Erythroblast (primary cell): Measurements from ENCODE around the gene ACBD5.
A peak's percentile ranks its signal among the peaks of the same experiment; 100 is the strongest.
"Not testable (repeated sequence)": the region's sequence is repeated elsewhere in the genome, so short reads cannot be mapped to it uniquely, and the experiment has no call there.

ENCODE experiments used
- DNase-seq, 2 experiments: peaks; one replicate each; lab custom pipeline; 2025; lab: John Stamatoyannopoulos, UW
- GATA1 ChIP-seq: IDR thresholded peaks from 2 replicates; pipeline ENCODE4 v1.6.1; 2011; ENCODE audit warnings: low read depth, mild to moderate bottlenecking, control low read depth, low read length, moderate library complexity
- POLR2A ChIP-seq: IDR thresholded peaks from 2 replicates; pipeline ENCODE4 v1.6.1; 2011; ENCODE audit warnings: mild to moderate bottlenecking, low read length

ACBD5 gene

DNA sequence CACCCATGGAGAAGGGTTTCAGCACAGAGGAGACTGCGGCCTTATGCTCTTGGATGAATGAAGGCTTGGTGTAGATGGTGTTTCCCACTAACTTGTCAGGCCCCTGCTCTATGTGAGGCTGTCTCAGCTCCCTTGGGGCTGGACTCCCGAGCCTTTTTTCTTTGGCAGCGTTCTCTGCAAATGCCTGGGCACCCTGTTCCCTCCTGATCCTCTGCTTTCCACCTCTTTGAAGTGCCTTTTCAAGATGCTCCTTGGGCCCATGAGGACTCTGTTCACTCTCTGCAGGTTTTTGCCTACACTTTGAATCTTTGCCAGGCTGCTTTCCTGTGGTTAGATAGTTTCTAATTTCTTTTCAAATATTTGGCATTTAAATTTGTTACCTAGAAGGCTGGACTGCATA is 6.8 kb upstream of the ACBD5 start:
- TF ChIP-seq GATA1, result no peak
- no peak for TF ChIP-seq POLR2A
- DNase-seq, result no peak

DNA sequence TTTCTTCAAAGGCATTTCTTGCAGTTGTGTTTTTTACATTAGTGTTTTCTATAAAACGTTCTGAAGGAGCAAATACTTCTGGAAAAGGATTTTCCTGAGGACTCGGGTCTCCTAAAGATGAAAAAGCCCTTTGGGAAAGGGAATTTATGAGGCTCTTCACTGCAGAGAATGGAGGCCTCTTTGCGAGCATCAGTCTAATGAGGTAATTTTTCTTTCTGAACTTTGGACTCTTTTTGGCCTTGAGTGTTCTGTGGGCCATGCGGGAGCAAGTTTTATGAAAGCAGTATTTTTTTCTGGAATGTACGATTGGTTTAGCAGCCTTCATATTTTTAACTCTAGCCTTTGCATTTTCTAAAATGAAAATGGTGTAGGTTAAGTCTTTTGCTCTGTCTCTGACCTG is 6.4 kb upstream of the ACBD5 start:
- TF ChIP-seq POLR2A, result no peak
- TF ChIP-seq GATA1, result no peak
- DNase-seq, result no peak

DNA sequence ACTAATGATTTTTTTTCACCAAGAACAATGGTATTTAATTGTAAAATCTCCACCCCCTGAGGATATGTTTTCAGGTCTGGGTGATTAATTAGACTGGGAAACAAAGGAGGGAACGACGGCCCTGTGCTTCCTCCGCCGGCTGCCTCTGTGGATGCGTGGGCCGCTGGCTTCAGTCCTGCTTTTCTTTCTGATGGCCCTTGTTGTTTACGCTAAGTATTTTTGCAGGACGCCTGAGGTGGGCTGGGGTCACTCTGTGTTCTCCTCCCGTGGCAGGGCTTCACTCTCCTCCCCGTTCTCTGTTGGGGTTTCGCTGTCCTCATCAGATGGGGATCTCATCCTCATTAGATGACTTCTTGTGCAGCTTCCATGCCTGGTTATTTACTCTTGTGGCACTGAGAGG is 5.2 kb upstream of the ACBD5 start:
- TF ChIP-seq POLR2A (no peak), GATA1 (no peak)
- no peak for DNase-seq

GRCh38 chr10:27244976-27245375 is 4.4 kb upstream of the ACBD5 start:
- TF ChIP-seq GATA1 (no peak), POLR2A (no peak)
- DNase-seq, result no peak

GRCh38 chr10:27242951-27243551 is 2.5 kb upstream of the ACBD5 start:
- TF ChIP-seq GATA1 (no peak), POLR2A (peak; percentile 57)
- peak; percentile 77 to 84 for DNase-seq

GRCh38 chr10:27242473-27242950 is 1.9 kb upstream of the ACBD5 start:
- DNase-seq, result no peak

DNA sequence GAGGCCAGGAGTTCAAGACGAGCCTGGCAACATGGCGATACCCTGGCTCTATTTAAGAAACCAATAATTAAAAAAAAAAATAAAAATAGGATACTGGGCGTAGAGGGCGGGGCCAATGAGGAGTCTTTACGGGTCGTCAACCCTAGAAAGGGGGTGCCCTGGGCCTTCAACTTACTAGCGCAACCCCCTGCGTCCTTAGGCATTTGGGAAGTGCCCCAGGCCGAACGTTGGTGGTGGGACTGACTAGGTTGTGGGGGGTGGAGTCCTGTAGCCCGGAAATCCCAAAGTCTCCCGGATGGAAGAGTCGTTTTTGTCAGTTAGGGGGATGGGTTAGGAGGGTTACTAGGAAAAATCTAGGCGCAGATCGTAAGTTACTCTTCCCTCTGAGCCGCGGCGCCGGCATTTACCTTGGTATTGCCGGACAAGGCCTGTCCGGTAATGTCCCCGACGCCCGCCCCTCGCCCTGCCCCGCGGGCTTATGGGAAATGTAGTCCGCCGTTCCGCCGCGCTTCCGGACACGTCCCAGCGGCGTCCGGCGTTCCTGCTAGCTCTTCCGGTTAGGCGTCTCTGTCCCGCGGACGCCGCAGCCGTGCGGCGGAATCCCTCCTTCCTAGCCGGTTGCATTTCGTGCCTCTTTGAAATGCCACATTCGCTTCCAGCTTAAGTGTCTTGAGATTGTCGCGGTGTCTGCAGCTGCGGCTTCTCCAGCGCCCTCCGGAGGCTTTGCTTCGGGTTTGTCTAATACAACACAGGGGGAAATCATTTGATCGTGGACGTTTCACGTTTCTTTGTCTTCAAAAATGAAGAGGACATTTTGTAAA is 1.3 kb upstream of the ACBD5 start:
- TF ChIP-seq POLR2A (peak; percentile 92), GATA1 (no peak)
- DNase-seq, result peak; percentile 95 to 97

More at GRCh38 chr10:27242473-27242950, 1.9 kb upstream of the ACBD5 start:
- TF ChIP-seq GATA1 (no peak), POLR2A (no peak)

DNA sequence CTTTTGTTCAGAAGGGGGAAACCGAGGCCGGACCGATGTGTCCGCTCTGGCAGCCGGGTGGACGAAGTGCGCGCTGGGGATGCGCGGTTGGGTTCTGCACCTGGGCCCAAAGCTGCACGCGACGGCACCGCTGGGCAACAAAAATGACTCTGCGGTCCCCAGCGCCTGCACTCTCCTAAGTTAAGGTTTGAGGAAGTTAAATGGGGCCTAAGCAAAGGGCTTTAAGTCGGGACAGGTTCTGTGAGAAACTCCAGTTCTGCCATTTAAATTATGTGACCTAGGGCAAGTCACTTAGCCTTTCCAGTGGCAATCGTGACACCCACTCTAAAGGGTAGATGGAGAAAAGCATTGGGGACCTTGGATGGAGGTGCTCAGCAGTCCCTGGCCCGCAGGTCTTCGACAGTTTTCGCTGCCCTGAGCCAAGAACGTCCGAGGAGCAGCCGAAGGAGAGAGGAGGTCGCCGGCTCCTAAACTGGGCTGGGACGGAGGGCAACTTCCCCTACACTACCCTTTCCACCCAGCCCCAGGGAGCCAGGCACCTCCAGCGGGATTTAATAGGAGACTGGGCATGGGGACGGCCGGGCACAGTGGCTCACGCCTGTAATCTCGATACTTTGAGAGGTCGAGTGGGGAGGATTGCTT is 534 bp upstream of the ACBD5 start:
- TF ChIP-seq POLR2A (no peak), GATA1 (no peak)
- DNase-seq, result peak; percentile 66 to 72

GRCh38 chr10:27237531-27237930 is 3.1 kb downstream of the ACBD5 start:
- not testable (repeated sequence) for DNase-seq

DNA sequence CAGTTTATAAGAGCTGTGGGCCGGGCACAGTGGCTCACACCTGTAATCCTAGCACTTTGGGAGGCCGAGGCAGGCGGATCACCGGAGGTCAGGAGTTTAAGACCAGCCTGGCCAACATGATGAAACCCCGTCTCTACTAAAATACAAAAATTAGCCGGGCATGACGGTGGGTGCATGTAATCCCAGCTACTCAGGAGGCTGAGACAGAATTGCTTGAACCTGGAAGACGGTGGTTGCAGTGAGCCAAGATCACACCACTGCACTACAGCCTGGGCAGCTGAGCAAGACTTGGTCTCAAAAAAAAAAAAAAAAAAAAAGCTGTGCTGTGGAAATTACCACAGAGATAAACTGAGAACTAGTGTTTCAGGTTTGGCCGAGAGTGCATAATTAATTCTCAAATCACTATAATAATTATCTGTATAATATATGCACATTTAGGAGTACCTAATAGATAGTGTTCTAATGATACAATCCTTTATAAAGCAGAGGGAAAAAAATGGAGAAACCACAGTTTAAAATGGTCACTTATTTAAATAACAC is 3.9 kb downstream of the ACBD5 start:
- not testable (repeated sequence) for DNase-seq

- DNase-seq, result no peak
- no peak for TF ChIP-seq GATA1
- no peak for TF ChIP-seq POLR2A
Observed at GRCh38 chr10:27235706-27236105, 4.9 kb downstream of the ACBD5 start.

DNA sequence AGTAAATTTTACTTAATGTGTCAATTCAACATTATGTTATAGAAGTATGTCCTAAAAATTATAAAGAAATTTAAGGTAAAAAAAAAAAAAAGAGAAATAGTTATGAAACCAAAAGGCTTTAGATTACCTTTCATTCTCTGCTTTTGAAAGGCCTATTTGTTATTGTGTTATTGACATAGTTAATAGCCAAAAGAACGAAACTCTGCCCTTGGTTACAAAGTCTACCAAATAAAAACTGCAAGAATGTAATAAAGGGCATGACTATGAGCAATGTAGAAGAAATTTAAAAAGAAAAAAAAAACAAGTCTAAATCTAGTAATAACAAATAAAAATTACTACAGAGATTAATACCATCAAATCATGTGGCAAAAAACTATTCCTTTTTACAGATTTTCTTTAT is 10.6 kb downstream of the ACBD5 start:
- no peak for TF ChIP-seq GATA1
- no peak for TF ChIP-seq POLR2A
- no peak for DNase-seq

- DNase-seq, result no peak
Observed at GRCh38 chr10:27225642-27226257, 14.8 kb downstream of the ACBD5 start.

GRCh38 chr10:27225011-27225590 is 15.5 kb downstream of the ACBD5 start:
- TF ChIP-seq GATA1, result no peak
- no peak for TF ChIP-seq POLR2A
- no peak for DNase-seq

More at GRCh38 chr10:27225642-27226257, 14.8 kb downstream of the ACBD5 start:
- no peak for TF ChIP-seq POLR2A
- TF ChIP-seq GATA1, result no peak
